ENCODE results near the gene SLC6A18.

SLC6A18 gene

DNA sequence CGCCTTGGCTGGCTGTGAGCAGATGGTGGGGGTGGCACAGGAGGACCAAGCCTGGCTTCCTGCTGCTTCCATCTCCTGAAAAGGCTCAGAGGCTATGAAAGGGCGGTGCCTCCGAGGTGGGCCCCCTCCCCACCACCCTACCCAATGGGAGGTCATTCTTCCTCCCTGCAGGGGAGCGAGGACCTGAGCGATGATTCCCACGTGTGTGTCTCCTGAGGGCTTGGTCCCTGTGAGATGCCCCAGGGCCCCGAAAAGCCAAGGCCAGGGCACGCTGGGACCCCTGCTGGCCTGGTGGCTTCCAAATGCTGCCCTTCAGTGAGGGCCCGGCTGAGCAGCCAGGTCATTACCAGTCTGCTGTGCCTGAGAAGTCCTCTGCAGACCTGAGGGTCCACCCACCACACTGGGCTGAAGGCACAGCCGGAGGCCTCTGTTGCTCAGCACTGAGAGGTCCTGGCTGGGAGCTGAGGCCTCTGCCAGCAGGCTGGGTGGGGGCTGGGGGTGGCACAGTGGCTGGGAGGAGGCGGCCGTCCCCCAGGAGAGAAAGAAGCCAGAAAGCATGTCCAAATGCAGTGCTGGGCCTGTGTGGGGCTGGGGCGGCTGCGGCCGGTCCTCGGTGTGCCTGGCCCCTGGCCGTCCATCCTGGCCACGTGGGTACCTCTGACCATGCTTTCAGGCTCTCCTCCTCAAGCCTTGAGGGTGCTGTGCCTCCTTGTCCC, 37.8 kb upstream of the SLC6A18 start:
- DNase-seq, result peak; percentile 89

- no peak for DNase-seq
Observed at GRCh38 chr5:1187950-1188334, 37.2 kb upstream of the SLC6A18 start.

GRCh38 chr5:1188464-1188863, 36.7 kb upstream of the SLC6A18 start:
- no peak for DNase-seq

DNA sequence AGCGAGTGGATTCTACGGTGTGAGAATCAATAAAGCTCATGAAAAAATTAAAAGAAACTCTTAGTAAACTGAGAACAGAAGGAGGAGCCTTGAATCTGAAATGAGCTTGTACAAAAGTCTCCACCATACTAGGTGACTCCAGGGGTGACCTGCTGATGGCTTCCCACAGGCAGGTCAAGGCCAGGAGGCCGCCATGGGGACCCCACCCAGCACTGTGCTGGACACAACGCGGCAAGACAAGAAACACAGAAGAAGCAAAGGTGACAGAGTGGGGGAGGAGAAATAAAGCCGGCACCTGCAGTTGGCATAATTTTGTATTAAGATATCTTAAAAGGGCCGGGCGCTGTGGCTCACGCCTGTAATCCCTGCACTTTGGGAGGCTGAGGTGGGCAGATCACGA, 35.9 kb upstream of the SLC6A18 start:
- DNase-seq, result no peak

- DNase-seq, result no peak
Observed at GRCh38 chr5:1190278-1190677, 34.9 kb upstream of the SLC6A18 start.

DNA sequence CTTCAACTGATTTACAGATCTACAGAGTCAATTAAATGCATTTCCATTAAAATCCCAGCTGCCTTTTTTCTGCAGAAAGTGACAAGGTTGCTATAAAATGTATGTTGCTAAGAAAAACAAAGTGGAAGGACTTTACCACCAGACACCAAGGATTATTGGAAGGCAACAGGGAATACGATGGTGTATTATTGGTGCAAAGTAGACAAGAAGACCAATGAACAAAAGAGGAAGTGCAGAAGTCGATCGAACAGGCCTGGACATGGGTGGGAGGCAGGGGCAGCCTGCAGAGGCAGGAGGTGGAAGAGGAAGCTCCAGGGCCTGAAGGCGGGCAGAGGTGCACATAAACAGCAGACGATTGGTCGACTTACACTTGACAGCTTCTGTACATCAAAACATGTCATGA, 34.3 kb upstream of the SLC6A18 start:
- no peak for DNase-seq

- no peak for DNase-seq
Observed at GRCh38 chr5:1192971-1193590, 32.1 kb upstream of the SLC6A18 start.

DNA sequence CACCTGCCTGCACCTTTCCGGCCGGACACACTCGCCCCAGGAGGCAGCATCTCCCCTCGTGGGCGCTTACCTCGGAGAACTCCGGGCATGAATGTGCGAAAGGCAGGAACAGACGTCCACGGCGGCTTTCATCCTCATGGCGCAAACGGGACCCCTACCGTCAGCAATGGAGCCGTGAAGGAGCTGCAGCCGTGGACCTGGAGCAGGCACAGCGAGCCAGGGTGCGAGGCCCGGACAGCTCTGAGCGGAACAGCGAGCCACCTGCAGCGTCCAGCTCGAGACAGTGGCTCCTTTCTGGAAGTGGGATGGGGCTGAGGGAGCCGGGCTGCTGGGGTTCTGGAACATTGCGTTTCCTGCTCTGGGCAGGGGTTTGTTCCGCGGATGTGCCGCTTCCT, 31.6 kb upstream of the SLC6A18 start:
- peak; percentile 83 for DNase-seq

GRCh38 chr5:1194378-1194777, 30.8 kb upstream of the SLC6A18 start:
- DNase-seq, result no peak

DNA sequence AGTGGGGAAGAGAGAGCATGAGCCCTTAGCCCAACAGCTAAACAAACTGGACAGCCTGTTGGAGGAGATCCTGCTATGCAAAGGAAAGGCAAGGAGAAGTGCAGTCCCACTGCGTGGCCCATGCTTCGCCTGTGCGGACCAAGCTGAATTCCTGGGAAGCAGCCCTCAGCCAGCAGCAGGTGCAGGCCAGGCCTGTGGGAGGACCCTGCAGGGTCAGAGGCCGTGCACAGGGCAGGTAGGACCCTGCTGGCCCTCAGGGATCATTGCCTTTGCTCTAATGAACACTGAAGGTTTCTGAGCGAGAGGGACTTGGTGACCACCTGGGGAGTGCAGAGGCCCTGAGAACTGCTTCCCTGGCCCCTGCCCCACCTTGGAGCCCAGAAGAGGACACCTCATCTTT, 29.7 kb upstream of the SLC6A18 start:
- no peak for DNase-seq

DNA sequence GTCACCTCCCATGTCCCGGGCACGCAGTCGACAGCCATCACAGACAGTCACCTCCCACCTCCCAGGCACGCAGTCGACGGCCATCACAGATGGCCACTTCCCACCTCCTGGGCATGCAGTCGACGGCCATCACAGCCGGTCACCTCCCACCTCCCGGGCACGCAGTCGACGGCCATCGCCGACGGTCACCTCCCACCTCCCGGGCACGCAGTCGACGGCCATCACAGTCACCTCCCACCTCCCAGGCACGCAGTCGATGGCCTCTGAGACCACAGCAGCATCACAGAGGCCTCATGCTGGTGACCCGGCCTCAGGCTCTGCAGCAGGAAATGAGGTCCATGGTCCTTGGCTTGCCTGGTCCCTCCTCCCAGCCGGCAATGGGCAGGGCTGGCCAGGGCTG, 29.3 kb upstream of the SLC6A18 start:
- no peak for DNase-seq

DNA sequence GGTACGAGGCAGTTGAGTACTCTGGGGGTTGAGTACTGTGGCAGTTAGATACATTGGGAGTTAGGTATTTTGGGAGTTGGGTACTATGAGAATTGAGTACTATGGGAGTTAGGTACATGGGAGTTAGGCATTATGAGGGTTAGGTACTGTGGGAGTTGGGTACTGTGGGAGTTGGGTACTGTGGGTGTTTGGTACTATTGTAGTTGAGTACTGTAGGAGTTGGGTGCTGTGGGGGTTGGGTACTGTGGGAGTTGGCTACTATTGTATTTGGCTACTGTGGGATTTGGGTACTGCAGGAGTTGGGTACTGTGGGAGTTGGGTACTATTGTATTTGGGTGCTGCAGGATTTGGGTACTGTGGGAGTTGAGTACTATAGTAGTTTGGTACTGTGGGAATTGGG, 28.6 kb upstream of the SLC6A18 start:
- no peak for DNase-seq

- DNase-seq, result no peak
Observed at GRCh38 chr5:1197876-1198666, 27.1 kb upstream of the SLC6A18 start.

DNA sequence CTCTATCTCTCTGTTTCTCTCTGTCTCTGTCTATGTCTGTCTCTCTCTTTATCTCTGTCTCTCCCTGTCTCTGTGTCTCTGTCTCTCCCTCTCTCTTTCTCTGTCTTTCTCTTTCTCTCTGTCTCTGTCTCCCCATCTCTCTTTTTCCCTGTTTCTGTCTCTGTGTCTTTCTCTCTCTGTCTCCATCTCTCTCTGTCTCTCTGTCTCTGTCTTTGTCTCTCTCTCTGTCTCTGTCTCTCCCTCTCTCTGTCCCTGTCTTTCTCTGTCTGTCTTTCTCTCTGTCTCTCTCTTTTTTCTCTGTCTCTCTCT, 25.9 kb upstream of the SLC6A18 start:
- DNase-seq, result no peak

DNA sequence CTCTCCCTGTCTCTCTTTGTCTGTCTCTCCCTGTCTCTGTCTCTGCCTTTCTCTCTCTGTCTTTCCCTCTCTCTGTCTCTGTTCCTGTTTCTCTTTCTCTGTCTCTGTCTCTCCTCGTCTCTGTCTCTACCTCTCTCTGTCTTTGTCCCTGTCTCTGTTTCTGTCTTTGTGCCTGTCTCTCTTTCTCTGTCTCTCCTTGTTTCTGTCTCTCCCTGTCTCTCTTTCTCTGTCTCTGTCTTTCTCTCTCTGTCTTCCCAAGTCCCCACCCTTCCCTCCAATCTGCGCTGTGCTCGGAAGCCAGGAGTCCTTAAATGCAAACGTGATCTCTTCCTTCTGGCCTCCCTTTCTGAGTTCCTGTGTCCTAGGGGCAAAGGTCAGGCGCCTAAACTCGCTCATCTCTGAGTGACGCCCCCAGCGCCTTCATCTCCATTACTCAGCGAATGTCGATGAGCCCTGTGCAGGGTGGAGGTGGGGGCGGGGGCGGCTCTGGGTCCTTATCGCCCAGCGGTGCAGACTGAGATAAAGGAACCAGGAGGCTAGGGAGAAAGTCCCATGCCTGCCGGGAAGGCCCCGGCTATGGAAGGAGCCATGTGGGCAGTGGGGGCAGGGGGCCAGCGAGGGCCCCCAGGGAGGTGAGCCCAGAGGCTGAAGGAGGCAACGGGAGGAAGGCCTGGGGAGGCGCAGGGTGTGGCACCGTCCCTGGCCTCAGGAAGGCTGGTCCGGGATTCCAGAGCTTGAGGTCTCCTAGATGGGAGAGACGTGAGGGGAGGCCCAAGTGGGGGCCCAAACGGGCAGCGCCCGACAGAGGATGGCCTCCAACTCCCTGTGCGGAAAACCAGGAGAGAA, 25.3 kb upstream of the SLC6A18 start:
- DNase-seq, result peak; percentile 31

- no peak for DNase-seq
Observed at GRCh38 chr5:1200495-1201326, 24.5 kb upstream of the SLC6A18 start.

DNA sequence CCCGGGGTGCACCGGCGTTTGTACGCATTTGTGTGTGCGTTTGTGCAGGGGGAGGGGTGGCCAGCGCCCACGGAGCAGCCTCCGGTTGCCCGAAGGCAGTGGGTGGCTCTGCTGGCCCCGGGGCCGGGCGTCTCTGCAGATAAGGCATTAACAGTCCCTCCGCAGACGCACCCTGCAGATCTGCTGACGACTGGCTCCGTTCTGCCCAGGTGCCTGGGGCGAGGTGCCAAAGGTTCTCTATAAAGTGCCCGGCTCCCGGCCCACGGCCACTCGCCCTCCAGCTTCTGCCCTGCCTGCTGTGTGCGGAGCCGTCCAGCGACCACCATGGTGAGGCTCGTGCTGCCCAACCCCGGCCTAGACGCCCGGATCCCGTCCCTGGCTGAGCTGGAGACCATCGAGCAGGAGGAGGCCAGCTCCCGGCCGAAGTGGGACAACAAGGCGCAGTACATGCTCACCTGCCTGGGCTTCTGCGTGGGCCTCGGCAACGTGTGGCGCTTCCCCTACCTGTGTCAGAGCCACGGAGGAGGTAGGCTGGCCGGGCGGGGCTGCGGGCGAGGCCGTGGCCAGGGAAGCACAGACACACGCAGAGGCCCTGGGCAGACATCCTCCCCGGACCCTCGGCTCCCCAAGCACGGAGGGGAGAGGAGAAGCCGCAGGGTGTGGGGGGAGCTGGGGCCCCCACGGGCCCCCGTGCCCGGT, 23.7 kb upstream of the SLC6A18 start, which contains the start of gene SLC6A19:
TSS of gene SLC6A19 (plus strand) at position 269 of the 699 bp plus-strand sequence. CDS start at position 325, 56 bp downstream.
- DNase-seq, result peak; percentile 79

- DNase-seq, result no peak
Observed at GRCh38 chr5:1202026-1202797, 23.0 kb upstream of the SLC6A18 start.

GRCh38 chr5:1202798-1203185, 22.4 kb upstream of the SLC6A18 start:
- DNase-seq, result no peak

DNA sequence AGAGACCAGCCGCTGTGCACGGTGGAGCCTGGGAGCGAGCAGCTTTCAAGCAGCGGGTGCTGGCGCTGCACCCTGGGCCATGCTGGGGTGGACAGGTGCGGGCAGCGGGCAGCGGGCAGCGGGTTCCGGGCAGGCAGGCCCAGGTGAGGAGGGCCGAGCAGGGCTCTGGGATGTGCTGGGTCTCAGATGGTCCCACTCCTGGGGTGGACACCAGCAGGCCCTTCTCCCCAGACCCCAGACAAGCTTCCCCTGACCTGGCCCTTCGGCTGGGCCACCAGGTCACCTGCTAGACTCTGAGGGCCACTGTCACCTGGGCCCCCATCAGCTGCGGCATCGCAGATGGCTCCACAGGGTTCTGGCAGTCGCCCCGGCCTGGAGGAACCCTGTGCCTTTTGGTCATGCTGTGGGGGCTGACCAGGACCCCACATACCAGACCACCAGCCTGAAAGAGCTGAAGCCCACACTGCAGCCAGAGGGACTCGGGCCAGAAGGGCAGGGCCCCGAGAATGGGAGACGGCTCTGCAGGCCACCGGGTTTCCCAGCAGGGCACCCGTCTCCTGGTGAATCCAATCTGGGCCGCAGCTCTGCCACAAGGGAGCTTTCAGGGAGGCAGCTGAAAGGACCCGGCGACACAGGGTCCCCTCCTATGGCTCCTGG, 21.7 kb upstream of the SLC6A18 start:
- DNase-seq, result no peak

Measured in NCI-H146 (cell line).